Retinal pigment epithelial cell (primary cell): ENCODE data around the gene AKAP13.

Experiments
- DNase-seq: peaks from one replicate; pipeline ENCODE4 v3.0.0-alpha.2; 2010; ENCODE audit warnings: low read depth
- H3K4me3 ChIP-seq: 2 replicates; pipeline ENCODE4 v1.5.1; 2011; ENCODE audit warnings: mild to moderate bottlenecking, low read length, control low read depth, moderate library complexity
- CTCF ChIP-seq: conservative IDR thresholded peaks from 2 replicates; pipeline ENCODE4 v1.5.1; 2011; ENCODE audit warnings: low read depth, low read length, control low read depth, inconsistent platforms

The AKAP13 gene

GRCh38 chr15:85741021-85741421, 360.6 kb downstream of the AKAP13 start:
- DNase-seq: no peak
- no peak overlapping the region for H3K4me3 ChIP-seq
- TF ChIP-seq CTCF: no peak

- no peak for DNase-seq
- no peak overlapping the region for H3K4me3 ChIP-seq
- TF ChIP-seq CTCF: no peak
These were observed 361.3 kb downstream of the AKAP13 start for GRCh38 chr15:85741662-85742061.

GRCh38 chr15:85742186-85742821, 361.9 kb downstream of the AKAP13 start:
- no peak for TF ChIP-seq CTCF
- DNase-seq: no peak
- H3K4me3 ChIP-seq: no peak overlapping the region

GRCh38 chr15:85743392-85744055, 363.1 kb downstream of the AKAP13 start:
- no peak for TF ChIP-seq CTCF
- no peak overlapping the region for H3K4me3 ChIP-seq
- DNase-seq: no peak

- TF ChIP-seq CTCF: no peak
- H3K4me3 ChIP-seq: no peak overlapping the region
- no peak for DNase-seq
These were observed 364.2 kb downstream of the AKAP13 start for GRCh38 chr15:85744579-85744978.

- no peak for TF ChIP-seq CTCF
- no peak overlapping the region for H3K4me3 ChIP-seq
- DNase-seq: no peak
These were observed 364.6 kb downstream of the AKAP13 start for GRCh38 chr15:85745023-85745422.

- H3K4me3 ChIP-seq: no peak overlapping the region
- no peak for TF ChIP-seq CTCF
These were observed 365.2 kb downstream of the AKAP13 start for GRCh38 chr15:85745525-85746150.

More at GRCh38 chr15:85745525-85746150, 365.2 kb downstream of the AKAP13 start:
- no peak for DNase-seq
